ENCODE measurements around the gene RMRP.
"Not testable (repeated sequence)": the region's sequence is repeated elsewhere in the genome, so short reads cannot be mapped to it uniquely, and the experiment has no call there.

Gene RMRP

GRCh38 chr9:35640431-35640830 lies 17.4 kb downstream of the RMRP start:
- DNase-seq: not testable (repeated sequence)

DNA sequence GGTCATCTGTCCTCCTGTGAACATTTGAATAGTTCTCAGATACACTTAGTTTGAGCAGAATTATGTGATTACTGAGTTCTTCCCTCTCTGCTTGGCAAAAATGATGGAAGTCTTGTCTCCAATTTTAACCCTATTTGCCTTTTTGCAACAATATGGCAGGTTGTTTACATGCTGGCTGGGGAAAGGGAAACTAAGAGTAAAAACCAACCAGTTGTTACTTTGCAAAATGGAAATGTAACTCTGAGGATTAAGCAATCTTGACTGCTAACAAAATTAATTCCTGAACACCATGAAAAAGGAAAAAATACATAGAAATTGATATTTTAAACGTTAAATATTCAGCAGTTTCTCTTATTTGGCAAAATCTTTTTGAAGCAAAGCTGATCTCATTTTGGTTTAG lies 18.2 kb downstream of the RMRP start:
- no peak for DNase-seq

GRCh38 chr9:35639225-35639624 lies 18.6 kb downstream of the RMRP start:
- DNase-seq: not testable (repeated sequence)

GRCh38 chr9:35638751-35639150 lies 19.1 kb downstream of the RMRP start:
- not testable (repeated sequence) for DNase-seq

DNA sequence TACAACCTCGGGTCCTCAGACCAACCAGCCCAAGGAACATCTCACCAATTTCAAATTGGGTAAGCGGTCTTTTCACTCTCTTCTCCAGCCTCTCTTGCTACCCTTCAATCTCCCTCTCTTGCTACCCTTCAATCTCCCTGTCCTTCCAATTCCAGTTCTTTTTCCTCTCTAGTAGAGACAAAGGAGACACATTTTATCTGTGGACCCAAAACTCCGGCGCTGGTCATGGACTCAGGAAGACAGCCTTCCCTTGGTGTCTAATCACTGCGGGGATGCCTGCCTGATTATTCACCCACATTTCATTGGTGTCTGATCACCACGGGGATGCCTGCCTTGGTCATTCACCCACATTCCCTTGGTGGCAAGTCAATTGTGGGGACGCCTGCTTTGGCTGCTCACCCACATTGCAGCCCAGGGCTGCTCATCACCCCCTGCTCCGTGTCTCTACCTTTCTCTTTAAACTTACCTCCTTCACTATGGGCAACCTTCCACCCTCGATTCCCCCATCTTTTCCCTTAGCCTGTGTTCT lies 20.3 kb downstream of the RMRP start:
- DNase-seq: not testable (repeated sequence)

GRCh38 chr9:35636877-35637246 lies 21.0 kb downstream of the RMRP start:
- DNase-seq: not testable (repeated sequence)

- no peak for DNase-seq
Observed at GRCh38 chr9:35636135-35636876, 21.5 kb downstream of the RMRP start.

DNA sequence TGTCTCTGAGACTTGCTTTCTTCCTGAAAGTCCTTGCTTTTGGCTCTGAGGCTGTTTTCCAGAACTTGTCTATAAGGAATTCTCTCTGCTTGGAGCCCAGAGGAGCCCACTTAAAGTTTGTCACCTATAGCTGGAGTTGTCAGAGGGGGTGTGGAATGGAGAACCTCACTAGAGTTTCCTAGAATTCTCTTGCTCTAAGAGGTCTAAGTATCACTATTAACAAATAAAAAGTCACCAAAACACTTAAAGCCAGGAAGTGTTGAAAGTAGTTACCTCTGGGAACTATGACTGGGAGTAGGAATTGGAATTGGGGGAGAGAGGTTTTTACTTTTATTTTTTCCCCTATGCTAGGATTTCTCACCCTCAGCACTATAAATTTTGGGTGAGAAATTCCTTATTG lies 22.1 kb downstream of the RMRP start:
- DNase-seq: no peak

GRCh38 chr9:35629597-35629996 lies 28.2 kb downstream of the RMRP start:
- no peak for DNase-seq

GRCh38 chr9:35628389-35628991 lies 29.3 kb downstream of the RMRP start:
- no peak for DNase-seq

DNA sequence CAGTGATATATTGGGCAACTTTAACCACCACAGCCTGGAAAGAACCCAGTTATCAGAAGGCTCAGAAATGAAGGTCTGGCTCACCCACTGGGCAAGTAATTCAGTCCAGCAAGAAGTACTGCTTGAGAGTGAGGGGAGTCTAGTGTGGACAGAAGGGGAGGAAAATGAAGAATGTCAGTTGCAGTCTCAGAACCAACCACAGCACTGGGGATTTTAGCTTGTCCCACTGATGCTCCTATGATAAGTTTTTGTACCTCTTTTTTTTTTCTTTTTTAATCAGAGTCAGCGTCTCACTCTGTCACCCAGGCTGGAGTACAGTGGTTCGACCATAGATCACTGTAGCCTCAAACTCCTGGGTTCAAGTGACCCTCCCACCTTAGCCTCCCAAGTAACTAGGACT lies 30.2 kb downstream of the RMRP start:
- no peak for DNase-seq

DNA sequence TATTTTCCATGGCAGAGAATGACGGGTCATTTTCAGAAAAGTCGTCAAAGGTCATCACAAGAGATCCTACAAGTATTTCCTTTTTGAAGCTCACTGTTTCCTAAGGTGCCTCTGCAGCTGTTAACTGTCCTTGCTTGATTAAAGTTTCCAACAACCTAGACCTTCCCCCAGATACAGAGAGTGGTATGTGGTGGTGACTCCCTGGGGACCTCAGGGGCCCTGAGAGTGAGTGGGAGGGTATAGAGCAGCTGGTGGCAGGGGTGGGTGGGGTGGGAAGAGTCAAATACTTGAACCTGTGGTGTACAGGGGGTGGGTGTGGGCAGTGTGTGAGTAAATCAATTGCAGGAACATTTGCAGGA lies 38.0 kb downstream of the RMRP start:
- DNase-seq: no peak

- DNase-seq: no peak
Observed at GRCh38 chr9:35618854-35619799, 38.7 kb downstream of the RMRP start.

- no peak for DNase-seq
Observed at GRCh38 chr9:35618325-35618727, 39.5 kb downstream of the RMRP start, which contains the start of gene CD72. Gene CD72 (minus strand): TSS chr9:35618413. CDS start chr9:35618303, 110 bp downstream.

DNA sequence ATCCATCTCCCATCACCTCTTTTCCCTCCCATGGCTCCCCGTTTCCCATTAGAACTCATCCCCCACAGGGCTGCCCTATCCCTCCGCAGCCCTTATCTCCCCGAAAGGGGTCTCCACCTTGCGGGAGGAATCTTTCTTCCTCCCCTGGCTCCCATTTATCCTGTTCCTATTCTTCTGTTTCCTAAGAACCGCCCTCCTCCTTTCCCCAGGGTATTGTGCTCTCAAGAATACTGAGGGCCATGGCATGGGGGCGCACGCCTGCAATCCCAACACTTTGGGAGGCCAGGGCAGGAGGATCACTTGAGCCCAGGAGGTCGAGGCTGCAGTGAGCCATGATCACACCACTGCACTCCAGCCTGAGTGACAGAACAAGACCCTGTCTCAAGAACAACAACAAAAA lies 40.3 kb downstream of the RMRP start:
- DNase-seq: no peak

DNA sequence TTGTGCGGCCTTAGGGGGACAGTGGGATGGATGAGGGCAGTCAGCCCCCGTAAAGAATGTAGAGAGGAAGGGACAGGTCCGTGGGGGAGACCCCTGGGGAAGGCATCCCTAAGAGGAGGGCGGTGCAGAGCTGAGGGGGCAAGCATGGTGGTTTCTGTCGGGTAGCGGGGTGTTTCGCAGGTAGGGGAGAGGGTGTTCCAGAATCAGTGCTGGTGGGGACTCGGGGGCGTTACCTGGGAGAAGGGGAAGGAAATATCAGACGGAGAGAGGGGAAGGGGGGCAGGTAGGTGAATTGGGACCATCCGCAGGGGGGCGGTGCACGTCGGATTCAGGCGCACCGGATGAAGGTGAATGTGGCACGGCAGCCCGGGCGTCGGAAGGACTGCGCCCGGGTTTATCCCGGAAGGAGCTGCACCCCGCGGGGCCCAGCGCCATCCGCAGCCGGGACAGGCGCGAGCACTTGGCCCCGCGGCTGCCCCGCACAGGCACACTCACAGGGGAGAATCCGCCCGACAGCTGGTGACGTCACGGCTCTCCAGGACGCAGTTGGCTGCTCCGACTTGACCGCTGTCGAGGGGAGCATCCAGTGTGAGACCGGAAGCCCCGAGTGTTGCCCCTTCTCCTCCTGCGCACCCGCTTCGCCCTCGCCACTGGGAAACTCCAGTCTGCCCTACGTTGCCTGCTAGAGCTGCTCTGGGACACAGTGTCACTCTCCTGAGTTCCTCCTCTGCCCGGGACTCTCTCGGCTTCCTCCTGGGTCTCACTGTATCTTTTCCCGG lies 40.9 kb downstream of the RMRP start:
- peak; percentile 50 for DNase-seq

DNA sequence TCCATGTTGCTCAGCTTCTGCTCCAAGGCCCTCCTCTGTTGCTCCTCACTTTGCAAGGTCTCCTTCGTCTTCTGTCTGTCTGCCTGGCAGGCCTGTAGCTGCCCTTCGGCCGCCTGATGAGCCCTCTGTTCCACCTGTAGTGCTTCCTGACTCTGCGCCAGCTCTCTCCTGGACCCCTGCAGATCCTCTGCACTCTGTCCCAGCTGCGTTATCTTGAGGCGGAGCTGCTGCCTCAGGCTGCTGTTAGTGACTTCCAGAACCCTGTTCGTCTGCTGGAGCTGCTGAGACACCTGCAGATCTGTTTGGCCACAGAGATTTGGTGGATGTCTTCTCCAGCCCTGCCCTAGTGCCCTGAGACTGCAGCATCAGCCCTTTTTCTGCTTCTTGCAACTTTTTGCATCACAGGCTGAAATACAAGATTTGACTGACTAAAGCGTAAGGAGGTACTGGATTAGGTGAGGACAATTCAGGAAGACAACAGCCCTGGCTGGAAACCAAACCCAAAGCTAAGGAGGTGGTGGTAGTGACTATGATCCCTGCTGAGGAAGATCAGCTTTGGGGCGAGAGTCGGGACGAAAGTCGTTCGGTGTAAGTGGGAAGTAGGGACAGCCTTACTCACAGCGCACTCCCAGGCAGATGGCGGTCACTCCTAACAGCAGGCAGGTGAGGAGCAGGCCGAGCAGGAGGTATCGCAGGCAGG lies 41.7 kb downstream of the RMRP start:
- DNase-seq: no peak

GRCh38 chr9:35612843-35613242 lies 45.0 kb downstream of the RMRP start:
- no peak for DNase-seq

DNA sequence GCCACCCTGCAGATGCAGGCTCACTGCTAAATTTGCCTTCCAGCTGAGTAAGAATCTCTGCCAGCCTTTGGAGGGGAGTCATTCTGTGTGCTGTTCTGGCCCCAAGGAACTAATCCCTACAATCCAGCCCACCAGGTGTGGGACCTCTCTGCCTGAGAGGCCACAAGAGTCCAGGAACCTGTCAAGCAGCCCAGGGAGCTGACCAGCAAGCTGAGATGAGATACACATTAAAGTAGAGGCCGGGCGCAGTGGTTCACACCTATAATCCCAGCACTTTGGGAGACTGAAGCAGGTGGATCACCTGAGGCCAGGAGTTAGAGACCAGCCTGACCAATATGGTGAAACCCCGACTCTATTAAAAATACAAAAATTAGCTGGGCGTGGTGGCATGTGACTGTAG lies 45.8 kb downstream of the RMRP start:
- DNase-seq: not testable (repeated sequence)

DNA sequence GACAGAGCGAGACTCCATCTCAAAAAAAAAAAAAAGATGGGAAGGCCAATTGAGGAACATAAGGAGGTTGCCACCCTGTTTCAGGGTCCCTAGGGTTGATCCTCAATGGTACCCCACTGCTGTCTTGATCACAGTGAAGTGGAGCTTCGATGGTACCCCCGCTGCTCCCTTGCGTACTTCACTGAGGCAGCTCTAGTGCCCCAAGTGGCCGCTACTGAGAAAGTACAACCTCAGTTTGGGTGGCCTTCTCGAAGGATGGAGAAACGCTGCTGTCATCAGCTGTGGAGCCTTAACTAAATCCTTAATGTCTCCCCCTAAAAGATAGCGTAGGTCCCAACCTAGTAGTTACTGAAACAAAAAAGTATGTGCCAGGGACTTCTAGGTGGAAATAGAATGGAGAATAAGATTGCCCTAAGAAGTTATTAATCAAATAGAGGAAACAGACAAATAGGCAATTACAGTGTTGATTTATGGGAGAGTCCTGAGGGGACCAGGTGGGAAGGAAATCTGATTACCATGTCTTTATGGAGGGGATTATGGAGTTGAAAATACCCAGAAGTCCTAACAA lies 46.5 kb downstream of the RMRP start:
- DNase-seq: peak; percentile 75

GRCh38 chr9:35609820-35610163 lies 48.0 kb downstream of the RMRP start:
- no peak for DNase-seq

Measured in NCI-H82 (cell line).